Uterus (tissue), 4 donors: ENCODE results near the gene MBP. TPM values are rescaled to one million over a fixed set of nuclear protein-coding genes. Genes with fewer than 3 reads are reported as not detected.

Experiments used
- DNase-seq, 2 donors: peaks; one replicate each; pipeline ENCODE4 v3.0.0-alpha.2; 2019 to 2020
- H3K27ac ChIP-seq, 2 donors: fragments of 200-600 bp; sonication (generic); 1 replicate in 1 of 2; 2 replicates in 1 of 2; pipeline ENCODE4 v1.5.1; 2016 to 2018
- H3K27me3 ChIP-seq, 2 donors: fragments of 200-600 bp; sonication (generic); one replicate each; pipeline ENCODE4 v1.5.1; 2018 to 2019; ENCODE audit warnings: control low read depth in 1 of 2
- H3K36me3 ChIP-seq, 2 donors: fragments of 200-600 bp; sonication (generic); one replicate each; pipeline ENCODE4 v1.5.1; 2019; ENCODE audit warnings: control low read depth in 1 of 2
- H3K4me1 ChIP-seq, 2 donors: fragments of 200-600 bp; sonication (generic); one replicate each; pipeline ENCODE4 v1.5.1; 2018 to 2019; ENCODE audit warnings: control low read depth in 1 of 2
- H3K4me3 ChIP-seq, 2 donors: fragments of 200-600 bp; sonication (generic); 1 replicate in 1 of 2; 2 replicates in 1 of 2; pipeline ENCODE4 v1.5.1; 2018 to 2019; ENCODE audit warnings: mild to moderate bottlenecking in 1 of 2
- H3K9me3 ChIP-seq, 2 donors: fragments of 200-600 bp; sonication (generic); one replicate each; pipeline ENCODE4 v1.5.1; 2019; ENCODE audit warnings: control low read depth in 1 of 2
- POLR2A ChIP-seq, 2 donors: fragments of 450-650 bp; IDR thresholded peaks; one replicate each; pipeline ENCODE4 v1.6.1; 2016; ENCODE audit warnings: antibody characterized with exemption in 2 of 2, mild to moderate bottlenecking in 1 of 2, moderate library complexity in 1 of 2
- intact Hi-C: fragments of 100-400 bp; cut with DNase I; formaldehyde crosslinking; loops from one replicate; pipeline ENCODE4 v1.15.1; 2023; ENCODE audit warnings: low total_unique reads
- total RNA-seq, 4 donors: library from RNA; depleted of rRNA in 3 of 4; stranded (reverse); fragments of >200 nt in 3 of 4; gene quantifications; one replicate each; pipeline versions ENCODE4 v1.1.0 to v1.2.4, GENCODE V29; 2014 to 2023
- TF ChIP-seq, protein P1 (sequence below), 4 experiments: fragments of 200-600 bp in 2 of 4; fragments of 450-650 bp in 2 of 4; sonication (generic) in 2 of 4; IDR thresholded peaks; one replicate each; pipeline ENCODE4 v1.5.1; 2016 to 2019; ENCODE audit warnings: antibody characterized with exemption in 4 of 4, mild to moderate bottlenecking in 2 of 4, moderate library complexity in 1 of 4
- donor health status: DM: yes; HTN: yes; CAD: no.

MBP gene
- total RNA-seq, 4 donors from 2014 or later: 12.1 to 52.2 (median 19.8) TPM

- Histone ChIP-seq H3K4me1 (peaks cover 0 to 5% of the 10 kb centered on the region in 2 donors), H3K27me3 (no peaks in the 10 kb centered on the region), H3K9me3 (no peaks in the 10 kb centered on the region), H3K36me3 (no peaks in the 10 kb centered on the region), H3K27ac (peak overlapping the region in 1 of 2 donors; percentile 45), H3K4me3 (no peak overlapping the region)
- intact Hi-C loops: no loop called here
- peak; percentile 8 to 14 for DNase-seq
- TF ChIP-seq, protein P1, sequence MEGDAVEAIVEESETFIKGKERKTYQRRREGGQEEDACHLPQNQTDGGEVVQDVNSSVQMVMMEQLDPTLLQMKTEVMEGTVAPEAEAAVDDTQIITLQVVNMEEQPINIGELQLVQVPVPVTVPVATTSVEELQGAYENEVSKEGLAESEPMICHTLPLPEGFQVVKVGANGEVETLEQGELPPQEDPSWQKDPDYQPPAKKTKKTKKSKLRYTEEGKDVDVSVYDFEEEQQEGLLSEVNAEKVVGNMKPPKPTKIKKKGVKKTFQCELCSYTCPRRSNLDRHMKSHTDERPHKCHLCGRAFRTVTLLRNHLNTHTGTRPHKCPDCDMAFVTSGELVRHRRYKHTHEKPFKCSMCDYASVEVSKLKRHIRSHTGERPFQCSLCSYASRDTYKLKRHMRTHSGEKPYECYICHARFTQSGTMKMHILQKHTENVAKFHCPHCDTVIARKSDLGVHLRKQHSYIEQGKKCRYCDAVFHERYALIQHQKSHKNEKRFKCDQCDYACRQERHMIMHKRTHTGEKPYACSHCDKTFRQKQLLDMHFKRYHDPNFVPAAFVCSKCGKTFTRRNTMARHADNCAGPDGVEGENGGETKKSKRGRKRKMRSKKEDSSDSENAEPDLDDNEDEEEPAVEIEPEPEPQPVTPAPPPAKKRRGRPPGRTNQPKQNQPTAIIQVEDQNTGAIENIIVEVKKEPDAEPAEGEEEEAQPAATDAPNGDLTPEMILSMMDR (IDR thresholded peaks at IDR 0.05): no peak
- no peak for TF ChIP-seq POLR2A (IDR thresholded peaks at IDR 0.05)
Observed at GRCh38 chr18:77118256-77119090, 14.1 kb downstream of the MBP start.

GRCh38 chr18:77116201-77117080, 16.1 kb downstream of the MBP start:
- Histone ChIP-seq H3K4me3 (no peak overlapping the region), H3K27me3 (no peaks in the 10 kb centered on the region), H3K27ac (peak overlapping the region in 1 of 2 donors; percentile 87), H3K4me1 (peaks cover 0 to 7% of the 10 kb centered on the region in 2 donors), H3K9me3 (no peaks in the 10 kb centered on the region), H3K36me3 (no peaks in the 10 kb centered on the region)
- DNase-seq: peak; percentile 8 to 15
- intact Hi-C loops: no loop called here
- TF ChIP-seq, protein P1 (IDR thresholded peaks at IDR 0.05): no peak
- no peak for TF ChIP-seq POLR2A (IDR thresholded peaks at IDR 0.05)

DNA sequence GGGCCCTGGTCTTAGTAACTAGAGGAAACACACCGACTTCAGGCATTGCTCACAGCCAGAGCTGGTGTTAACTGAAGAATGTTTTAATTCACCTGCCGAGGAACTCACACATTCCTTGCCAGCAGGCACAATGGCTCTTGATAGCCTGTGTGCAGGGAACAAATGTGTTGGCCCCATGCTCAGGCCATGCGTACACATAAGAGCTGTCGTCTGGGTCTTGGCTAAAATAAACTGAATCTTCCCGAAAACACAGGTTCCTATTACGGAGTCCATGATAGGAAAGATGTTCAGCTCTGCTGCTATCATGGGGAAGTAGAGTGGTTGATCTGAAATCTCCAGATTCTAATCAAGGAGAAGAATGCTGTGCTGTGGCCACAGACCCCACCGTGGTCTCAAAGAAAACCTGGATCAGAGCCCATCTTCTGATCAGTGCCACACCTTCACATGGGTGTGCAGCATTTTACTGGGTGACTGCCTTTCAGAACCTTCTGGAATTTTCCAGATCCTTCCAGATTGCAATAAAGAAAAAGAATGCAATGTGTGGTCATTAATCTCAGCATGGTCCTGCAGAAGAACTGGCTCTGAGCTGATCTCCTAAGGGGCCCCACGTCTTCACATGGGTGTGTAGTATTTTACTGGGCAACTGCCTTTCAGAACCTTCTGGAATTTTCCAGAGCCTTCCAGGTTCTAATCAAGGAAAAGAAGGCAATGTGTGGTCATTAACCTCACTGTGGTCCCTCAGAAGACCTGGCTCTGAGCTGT, 17.2 kb downstream of the MBP start:
- Histone ChIP-seq H3K4me3 (no peak overlapping the region), H3K27me3 (no peaks in the 10 kb centered on the region), H3K4me1 (peaks cover 0 to 7% of the 10 kb centered on the region in 2 donors), H3K36me3 (no peaks in the 10 kb centered on the region), H3K27ac (peak overlapping the region; percentile 83 to 87), H3K9me3 (no peaks in the 10 kb centered on the region)
- intact Hi-C loops: no loop called here
- DNase-seq: peak; percentile 12 to 27
- TF ChIP-seq POLR2A (IDR thresholded peaks at IDR 0.05): no peak
- TF ChIP-seq, protein P1 (IDR thresholded peaks at IDR 0.05): no peak

DNA sequence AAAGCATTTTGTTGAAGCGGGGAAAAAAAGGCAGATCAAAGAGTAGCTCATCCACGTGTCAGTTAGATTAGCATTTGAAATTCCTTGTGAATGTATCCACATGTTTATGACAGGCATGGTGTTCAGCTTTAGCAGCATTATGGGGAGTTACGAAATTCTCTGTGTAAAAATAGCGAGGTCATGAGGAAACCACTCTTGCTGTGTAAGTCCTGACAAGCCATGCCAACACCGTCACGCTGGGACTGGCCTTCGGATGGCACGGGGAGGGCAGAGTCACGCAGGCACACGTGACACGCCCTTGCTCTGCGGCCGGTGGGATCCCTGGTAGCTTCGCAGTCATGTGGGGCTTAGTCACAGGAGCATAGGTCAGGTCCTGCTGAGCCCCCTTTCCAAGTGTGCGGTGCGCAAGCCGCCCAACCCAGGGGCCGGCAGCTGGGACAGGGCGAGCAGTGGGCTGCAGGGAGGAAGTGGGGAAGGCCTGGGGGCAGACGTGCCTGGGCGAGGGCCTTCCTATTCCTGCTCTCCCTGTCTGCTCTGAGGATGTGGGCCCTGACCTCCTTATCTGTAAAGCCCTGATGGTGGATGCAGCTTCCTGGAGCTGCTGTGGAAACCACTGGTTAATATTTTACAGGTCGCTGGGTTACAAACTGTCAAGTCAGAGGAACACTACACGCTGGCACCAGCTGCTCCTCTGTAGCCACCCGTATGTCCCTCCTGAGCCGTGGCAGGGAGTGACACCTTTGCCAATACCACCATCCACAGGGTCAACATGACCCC, 18.0 kb downstream of the MBP start:
- H3K9me3 ChIP-seq: no peaks in the 10 kb centered on the region
- TF ChIP-seq, protein P1 (IDR thresholded peaks at IDR 0.05): no peak
- TF ChIP-seq POLR2A (IDR thresholded peaks at IDR 0.05): no peak
- peak; percentile 75 to 83 for DNase-seq
- no peak overlapping the region for H3K4me3 ChIP-seq
- peak overlapping the region; percentile 83 to 87 for H3K27ac ChIP-seq
- no peaks in the 10 kb centered on the region for H3K36me3 ChIP-seq
- intact Hi-C loops: no loop called here
- H3K27me3 ChIP-seq: no peaks in the 10 kb centered on the region
- H3K4me1 ChIP-seq: peaks cover 0 to 7% of the 10 kb centered on the region in 2 donors
